Nucleus accumbens (tissue), 56 donors: ENCODE data around the gene LRCH2.
"Not testable (repeated sequence)": the region's sequence is repeated elsewhere in the genome, so short reads cannot be mapped to it uniquely, and the experiment has no call there.

ENCODE experiments used
- DNase-seq, 56 donors: peaks; one replicate each; lab custom pipeline; 2025; lab: John Stamatoyannopoulos, UW

The LRCH2 gene

DNA sequence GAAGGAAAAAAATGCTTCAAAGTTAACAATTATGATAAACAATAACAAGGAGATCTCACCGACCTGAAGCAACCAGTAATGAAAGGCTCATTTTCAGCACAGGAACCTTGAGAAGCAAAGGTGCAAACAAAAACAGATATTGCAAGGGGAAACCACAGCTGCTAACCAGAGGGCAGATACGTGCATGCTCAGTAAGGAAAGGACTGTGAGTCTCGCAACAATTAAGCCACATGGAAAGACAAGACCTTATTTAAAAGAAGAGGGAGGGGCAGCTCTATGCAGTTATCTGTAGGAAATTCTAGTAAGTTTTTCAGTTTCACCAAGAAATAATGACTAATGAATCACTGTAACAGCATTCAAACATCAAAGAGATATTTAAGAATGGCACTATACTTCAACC, 19.3 kb downstream of the LRCH2 start:
- DNase-seq, result no peak

DNA sequence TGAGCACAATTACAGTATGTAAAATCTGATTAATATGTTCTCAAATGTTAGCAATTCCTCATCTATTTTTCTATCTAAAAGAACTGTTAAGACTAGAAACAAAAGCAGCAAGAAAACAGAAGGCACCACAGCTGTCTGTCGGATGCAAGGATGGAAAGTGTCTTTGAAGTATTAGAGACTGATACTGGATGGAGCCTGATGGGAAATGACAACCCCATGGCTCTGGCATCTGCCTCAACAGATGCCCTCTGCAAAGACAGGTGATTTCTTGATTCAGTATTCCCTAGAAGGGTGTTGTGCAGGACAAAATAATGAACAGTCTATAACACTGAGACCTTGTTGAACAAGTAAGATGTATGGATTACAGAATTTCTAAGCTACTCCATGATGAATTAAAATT, 19.7 kb downstream of the LRCH2 start:
- no peak for DNase-seq

DNA sequence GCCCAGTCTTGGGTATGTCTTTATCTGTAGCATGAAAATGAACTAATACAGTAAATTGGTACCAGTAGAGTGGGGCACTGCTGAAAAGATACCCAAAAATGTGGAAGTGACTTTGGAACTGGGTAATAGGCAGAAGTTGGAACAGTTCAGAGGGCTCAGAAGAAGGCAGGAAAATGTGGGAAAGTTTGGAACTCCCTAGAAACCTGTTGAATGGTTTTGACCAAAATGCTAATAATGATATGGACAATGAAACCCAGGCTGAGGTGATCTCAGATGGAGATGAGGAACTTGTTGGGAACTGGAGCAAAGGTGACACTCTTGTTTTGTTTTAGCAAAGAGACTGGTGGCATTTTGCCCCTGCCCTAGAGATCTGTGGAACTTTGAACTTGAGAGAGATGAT, 24.3 kb downstream of the LRCH2 start:
- DNase-seq, result not testable (repeated sequence)

DNA sequence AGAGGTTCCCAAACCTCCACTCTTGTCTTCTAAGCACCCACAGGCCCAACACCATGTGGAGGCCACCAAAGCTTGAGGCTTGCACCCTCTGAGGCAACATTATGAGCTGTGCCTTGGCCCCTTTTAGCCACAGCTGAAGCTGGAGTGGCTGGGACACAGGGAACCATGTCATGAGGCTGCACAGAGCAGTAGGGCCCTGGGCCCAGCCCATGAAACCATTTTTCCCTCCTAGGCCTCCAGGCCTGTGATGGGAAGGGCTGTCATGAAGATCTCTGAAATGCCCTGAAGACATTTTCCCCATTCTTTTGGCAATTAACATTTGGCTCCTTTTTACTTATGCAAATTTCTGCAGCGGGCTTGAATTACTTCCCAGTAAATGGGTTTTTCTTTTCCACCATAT, 29.9 kb downstream of the LRCH2 start:
- no peak for DNase-seq

DNA sequence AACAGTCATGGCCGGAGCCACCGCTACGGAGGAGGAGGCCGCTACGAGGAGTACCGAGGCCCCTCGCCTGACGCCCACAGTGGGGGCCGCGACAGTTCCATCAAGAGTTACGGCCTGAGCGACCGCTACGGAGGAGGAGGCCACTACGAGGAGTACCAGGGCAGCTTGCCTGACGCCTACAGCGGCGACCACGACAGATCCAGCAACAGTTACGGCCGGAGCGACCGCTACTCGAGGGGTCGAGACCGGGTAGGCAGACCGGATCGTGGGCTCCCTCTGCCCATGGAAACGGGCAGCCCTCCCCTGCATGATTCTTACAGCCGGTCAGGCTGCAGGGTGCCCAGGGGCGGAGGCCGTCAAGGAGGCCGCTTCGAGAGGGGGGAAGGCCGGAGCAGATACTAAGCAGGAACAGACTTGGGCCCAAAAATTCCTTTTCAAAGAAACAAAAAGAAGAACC, 41.6 kb downstream of the LRCH2 start:
- DNase-seq, result no peak

DNA sequence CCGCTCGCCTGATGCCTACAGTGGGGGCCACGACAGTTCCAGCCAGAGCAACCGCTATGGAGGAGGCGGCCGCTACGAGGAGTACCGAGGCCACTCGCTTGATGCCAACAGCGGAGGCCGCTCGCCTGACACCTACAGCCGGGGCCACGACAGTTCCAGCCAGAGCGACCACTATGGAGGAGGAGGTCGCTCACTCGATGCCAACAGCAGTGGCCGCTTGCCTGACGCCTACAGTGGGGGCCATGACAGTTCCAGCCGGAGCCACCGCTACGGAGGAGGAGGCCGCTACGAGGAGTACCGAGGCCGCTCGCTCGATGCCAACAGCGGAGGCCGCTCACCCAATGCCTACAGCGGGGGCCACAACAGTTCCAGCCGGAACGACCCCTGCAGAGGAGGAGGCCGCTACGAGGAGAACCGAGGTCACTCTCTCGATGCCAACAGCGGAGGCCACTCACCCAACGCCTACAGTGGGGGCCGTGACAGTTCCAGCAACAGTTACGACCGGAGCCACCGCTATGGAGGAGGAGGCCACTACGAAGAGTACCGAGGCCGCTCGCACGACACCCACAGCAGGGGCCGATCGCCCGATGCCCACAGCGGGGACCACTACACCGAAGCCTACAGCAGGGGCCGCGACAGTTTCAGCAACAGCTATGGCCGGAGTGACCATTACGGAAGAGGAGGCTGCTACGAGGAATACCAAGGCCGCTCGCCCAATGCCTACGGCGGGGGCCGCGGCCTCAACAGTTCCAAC, 42.2 kb downstream of the LRCH2 start:
- DNase-seq, result no peak

DNA sequence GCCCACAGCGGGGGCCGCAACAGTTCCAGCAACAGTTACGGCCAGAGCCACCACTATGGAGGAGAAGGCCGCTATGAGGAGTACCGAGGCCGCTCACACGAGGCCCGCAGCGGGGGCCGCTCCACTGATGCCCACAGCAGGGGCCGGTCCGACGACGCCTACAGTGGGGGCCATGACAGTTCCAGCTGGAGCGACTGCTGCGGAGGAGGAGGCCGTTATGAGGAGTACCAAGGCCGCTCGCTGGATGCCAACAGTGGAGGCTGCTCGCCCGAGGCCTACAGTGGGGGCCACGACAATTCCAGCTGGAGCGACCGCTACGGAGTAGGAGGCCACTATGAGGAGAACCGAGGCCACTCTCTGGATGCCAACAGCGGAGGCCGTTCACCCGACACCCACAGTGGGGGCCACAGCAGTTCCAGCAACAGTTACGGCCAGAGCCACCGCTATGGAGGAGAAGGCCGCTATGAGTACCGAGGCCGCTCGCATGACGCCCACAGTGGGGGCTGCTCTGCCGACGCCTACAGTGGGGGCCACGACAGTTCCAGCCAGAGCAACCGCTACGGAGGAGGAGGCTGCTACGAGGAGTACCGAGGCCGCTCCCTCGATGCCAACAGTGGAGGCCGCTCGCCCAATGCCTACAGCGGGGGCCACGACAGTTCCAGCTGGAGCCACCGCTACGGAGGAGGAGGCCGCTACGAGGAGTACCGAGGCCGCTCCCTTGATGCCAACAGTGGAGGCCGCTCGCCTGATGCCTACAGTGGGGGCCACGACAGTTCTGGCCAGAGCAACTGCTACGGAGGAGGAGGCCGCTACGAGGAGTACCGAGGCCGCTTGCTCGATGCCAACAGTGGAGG, 43.0 kb downstream of the LRCH2 start:
- no peak for DNase-seq

DNA sequence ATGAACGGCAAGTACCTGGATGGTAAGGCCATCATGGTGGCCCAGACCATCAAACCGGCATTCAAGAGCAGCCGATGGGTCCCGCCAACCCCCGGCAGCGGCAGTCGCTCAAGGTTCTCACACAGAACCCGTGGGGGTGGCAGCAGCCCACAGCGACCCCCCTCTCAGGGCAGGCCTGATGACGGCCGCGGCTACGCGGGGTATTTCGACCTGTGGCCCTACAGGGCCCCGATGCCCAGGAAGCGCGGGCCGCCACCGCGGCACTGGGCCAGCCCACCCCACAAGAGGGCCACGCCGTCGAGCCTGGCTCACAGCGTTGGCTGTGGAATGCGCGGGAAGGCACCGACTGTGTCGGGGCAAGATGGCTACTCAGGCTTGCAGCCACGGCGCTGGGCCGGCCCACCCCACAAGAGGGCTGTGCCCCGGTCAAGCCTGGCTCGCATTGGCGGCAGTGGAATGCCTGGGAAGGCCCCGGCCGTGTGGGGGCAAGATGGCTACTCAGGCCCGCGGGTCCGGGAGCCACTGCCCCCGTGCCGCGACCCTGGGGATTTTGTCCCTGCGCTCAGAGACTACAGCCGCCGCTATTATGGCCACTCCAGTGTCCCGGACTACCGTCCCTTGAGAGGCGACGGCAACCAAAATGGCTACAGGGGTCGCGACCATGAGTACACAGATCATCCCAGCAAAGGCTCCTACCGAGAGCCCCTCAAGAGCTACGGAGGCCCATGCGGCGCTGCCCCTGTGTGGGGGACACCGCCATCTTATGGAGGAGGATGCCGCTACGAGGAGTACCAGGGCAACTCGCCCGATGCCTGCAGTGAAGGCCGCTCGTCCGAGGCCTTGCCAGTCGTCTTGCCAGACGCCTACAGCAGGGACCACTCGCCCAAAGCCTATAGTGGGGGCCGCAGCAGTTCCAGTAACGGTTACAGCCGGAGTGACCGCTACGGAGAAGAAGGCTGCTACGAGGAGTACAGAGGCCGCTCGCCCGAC, 44.0 kb downstream of the LRCH2 start:
- no peak for DNase-seq

DNA sequence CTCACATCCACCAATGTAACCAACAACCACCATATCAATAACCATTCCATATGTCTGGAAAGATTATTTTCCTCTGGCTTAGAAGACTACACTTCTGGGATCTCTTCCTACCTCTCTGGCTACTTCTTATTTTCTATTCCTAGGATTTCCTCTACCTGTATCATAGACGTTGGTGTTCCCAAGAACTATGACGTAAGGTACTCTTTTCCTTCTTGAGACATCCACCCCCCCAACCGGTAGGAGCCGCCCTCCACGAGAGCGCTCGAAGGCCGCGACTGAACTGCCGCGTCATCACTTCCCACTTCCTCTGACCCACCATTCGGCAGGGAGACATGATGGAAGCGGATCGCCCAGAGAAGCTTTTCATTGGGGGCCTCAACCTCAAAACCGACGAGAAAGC, 44.8 kb downstream of the LRCH2 start, which contains the start of gene RBMXL3:
TSS of gene RBMXL3 (plus strand) at position 301 of the 400 bp plus-strand sequence. CDS start at position 333, 32 bp downstream.
- DNase-seq, result no peak

DNA sequence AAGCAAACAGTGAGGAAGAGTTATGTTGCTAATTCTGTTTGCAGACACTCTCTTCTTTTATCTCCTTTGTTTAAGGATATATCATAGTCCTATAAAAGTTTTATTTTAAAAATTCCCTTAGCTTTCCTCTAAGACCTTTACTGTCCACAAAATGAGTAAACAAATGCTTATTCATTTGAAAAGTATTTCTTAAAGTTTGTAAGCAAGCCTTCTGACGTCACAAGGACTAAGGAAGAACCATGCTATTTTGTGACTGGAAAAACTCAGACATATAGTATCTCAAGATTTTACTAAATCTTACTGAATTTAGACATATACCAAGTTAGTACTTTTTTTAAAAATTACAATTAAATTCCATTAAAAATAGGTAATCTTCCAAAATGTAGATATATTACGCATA, 49.9 kb downstream of the LRCH2 start:
- no peak for DNase-seq

DNA sequence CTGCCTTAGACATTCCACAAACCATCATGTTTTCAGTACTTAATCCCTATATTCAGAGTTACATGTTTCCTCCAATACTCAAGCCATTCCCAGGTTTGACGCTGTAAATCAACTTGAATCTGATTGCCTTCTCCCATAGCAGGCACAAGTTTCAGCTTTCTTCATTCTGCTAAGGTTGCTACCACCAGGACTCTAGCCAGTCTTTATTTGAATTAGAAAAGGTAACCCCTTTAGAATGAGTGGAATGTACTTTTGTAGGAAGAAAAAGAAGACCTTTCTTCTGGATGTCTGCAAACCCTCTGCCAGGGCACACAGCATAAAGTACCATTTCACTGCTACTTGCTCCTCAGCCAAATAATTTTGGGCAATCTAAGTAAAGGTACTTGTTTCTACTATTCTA, 55.4 kb downstream of the LRCH2 start:
- DNase-seq, result no peak

DNA sequence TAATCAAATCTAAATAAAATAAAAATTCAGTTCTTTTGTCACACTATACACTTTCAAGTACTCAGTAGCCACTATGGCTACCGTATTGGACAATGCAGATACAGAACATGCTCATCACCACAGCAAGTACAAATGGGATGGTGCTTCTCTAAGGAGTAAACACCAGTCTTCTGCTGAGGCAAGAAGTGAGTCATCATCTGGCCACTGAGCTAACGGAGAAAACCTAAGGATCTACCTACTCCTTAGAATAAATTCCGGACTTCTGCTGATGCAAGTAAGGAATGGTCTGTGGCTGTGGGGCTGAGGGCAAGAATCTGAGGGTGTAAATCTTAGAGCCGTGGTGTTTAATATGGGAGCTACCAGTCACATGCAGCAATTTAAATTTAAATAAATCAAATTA, 56.0 kb downstream of the LRCH2 start:
- no peak for DNase-seq

DNA sequence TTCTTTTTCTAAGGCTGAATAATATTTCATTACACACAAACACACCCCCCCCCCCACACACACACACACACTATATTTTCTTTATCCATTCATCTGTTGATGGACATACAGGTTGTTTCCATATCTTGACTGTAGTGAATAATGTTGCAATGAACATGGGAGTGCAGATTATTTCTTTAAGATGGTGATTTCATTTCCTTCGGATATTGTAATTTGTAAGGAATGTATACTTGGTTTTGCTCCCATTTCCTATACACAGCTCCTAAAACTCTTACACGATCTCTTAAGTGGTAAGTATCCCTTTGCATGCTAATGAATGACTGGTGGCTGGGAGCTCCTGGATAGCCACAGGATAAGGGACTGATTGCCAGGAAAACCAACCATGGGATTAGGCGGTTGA, 59.3 kb downstream of the LRCH2 start:
- no peak for DNase-seq

DNA sequence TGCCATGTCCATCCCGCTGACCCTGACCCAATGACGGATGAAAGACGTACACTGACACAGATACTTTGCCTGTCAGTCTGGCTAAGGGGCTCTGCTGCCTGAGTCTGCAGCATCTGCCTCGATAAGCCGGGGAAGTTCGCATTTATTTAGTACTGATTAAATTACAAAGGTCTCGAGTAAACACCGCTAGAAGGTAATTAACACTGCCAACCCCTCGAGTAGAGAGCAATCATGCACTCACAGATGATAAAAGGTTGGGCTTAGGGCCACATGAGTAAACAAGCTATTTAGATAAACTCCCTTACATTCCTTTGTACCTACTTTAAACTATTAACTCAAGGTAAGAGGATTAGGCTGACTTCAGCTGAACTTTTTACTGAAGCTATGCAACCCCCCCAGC, 60.7 kb downstream of the LRCH2 start:
- DNase-seq, result no peak

DNA sequence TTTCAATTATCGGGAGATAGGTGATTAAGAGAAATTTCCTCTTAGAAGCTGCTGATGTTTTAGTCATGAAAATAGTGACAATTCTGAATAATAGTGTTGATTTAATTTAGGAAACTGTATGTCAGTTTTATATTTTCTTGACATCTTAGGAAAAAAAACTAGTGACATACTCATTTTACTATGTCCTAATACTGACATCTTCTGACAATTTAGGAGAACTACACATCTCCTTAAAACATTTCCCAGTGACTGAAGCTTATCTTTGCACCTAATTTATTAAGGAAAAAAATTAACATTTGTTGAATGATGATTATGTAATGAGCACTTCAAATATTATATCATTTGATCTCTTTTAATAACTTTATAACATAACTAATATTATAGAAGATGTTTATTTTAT, 86.7 kb downstream of the LRCH2 start:
- DNase-seq, result no peak

DNA sequence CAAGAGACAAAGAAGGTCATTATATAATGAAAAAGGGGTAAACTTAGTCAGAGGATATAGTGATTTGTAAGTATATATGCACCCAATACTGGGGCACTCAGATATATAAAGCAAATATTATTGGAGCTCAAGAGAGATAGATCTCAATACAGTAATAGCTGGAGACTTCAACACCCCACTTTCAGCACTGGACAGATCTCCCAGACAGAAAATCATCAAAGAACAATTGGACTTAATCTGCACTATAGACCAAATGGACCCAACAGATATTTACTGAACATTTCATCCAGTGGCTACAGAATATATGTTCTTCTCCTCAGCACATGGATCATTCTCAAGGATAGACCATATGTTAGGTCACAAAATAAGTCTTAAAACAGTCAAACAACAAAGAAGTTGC, 91.8 kb downstream of the LRCH2 start:
- no peak for DNase-seq

DNA sequence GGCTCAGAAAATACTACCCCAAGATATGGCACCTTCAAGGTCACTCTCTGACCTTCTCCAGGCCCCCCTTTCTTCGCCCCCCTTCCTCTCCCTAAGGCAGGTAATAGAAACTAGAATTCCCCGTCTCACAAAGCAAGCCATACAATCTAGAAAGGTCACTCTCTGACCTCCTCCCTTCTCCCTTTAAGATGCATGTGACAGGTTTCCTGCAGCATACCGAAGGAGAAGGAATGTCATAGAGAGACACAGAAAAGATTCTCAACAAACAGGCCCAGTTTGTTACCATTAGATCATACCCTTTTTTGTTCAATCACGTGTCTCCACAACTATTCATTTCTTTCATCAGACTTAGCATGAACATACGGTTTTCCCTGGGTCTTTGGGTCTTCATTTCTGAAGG, 95.9 kb downstream of the LRCH2 start:
- no peak for DNase-seq

DNA sequence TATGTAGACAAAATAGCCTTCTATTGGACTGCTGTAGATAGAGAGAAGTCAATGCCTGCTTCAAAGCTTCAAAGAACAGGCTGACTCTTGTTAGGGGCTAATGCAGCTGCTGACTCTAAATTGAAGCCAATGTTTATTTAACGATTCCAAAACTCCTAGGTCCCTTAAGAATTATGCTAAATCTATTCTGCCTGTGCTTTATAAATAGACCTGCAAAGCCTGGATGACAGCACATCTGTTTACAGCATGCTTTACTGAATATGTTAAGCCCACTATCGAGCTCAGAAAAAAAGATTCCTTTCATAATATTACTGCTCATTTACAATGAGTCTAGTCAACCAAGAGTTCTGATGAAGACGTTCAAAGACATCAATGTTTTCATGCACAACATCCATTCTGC, 99.5 kb downstream of the LRCH2 start:
- DNase-seq, result no peak

DNA sequence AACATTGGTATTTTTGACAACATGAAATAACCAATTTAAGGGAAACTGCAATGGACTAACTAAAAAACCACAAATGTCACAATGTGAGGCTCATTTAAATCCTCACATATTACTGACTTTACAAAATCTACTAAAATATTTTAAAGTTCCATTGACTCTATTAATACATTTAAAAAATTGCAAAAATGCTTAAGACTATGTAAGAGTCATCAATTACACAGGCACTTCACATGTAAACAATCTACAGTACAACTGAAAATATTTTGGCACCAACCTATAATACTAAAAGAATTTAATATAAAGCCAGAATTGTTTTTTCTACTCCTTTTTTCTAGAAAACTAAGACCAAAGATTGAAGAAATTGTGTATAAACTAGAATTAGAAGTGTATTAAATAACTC, 121.5 kb downstream of the LRCH2 start:
- DNase-seq, result no peak

DNA sequence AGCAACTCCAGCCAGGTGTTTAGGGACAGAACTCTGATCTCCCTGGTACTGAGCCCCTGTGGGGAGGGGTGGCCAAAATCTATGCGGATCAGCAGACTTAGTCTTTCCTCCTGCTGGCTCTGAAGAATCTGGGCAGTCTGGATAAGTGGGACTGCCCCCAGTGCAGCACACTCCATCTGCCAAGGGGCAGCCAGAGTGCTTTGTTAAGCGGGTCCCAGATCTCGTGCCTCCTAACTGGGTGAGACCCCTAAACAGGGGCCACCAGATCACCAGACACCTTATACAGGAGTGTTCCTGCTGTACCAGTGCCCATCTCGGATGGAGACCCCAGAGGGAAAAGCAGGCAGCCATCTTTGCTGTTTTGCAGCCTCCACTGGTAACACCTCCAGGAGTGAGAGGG, 135.0 kb downstream of the LRCH2 start:
- DNase-seq, result no peak

DNA sequence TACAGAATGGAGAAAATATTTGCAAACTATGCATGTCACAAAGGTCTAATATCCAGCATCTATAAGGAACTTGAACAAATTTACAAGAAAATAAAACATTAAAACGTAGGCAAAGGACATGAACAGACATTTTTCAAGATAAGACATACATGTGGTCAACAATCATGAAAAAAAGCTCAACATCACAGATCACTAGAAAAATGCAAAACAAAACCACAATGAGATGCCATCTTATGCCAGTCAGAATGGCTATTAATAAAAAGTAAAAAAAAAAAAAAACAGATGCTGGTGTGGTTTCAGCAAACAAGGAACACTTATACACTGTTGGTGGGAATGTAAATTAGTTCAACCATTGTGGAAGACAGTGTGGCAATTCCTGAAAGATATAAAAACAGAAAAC, 140.7 kb downstream of the LRCH2 start:
- no peak for DNase-seq
